Endothelial cell (in vitro differentiated cells): Measurements from ENCODE around the gene TINAG. TPM values are rescaled to one million over a fixed set of nuclear protein-coding genes. Genes with fewer than 3 reads are reported as not detected.

Experiments used
- DNase-seq: peaks from one replicate; pipeline ENCODE4 v3.0.0; 2021; ENCODE audit warnings: low spot score
- H3K27ac Mint-ChIP-seq: one replicate; pipeline ENCODE4 v1.8.0; 2021; ENCODE audit warnings: mixed read lengths, inconsistent platforms; ENCODE audit not compliant: unreplicated experiment
- H3K27me3 Mint-ChIP-seq: one replicate; pipeline ENCODE4 v1.8.0; 2021; ENCODE audit warnings: mild to moderate bottlenecking, moderate library complexity, mixed read lengths, inconsistent platforms; ENCODE audit not compliant: unreplicated experiment
- H3K36me3 Mint-ChIP-seq: one replicate; pipeline ENCODE4 v1.8.0; 2021; ENCODE audit warnings: mild to moderate bottlenecking, low read depth, mixed read lengths, inconsistent platforms; ENCODE audit not compliant: unreplicated experiment
- H3K4me1 Mint-ChIP-seq: one replicate; pipeline ENCODE4 v1.8.0; 2021; ENCODE audit warnings: mild to moderate bottlenecking, mixed read lengths, inconsistent platforms; ENCODE audit not compliant: unreplicated experiment
- H3K4me3 Mint-ChIP-seq: one replicate; pipeline ENCODE4 v1.8.0; 2021; ENCODE audit warnings: mild to moderate bottlenecking, mixed read lengths, inconsistent platforms; ENCODE audit not compliant: unreplicated experiment
- H3K9me3 Mint-ChIP-seq: one replicate; pipeline ENCODE4 v1.8.0; 2021; ENCODE audit warnings: mixed read lengths, inconsistent platforms; ENCODE audit not compliant: unreplicated experiment
- CTCF ChIP-seq: fragments of 200-600 bp; sonication (generic); IDR thresholded peaks from one replicate; pipeline ENCODE4 v1.5.0; 2021; ENCODE audit warnings: antibody characterized with exemption; ENCODE audit not compliant: unreplicated experiment
- total RNA-seq: library from RNA; stranded (reverse); fragmentation: NEBNext Ultra II Directional; extraction: Animal tissue kit (Norgen Biotek cat#: 25700); gene quantifications from one replicate; pipeline ENCODE4 v1.2.1, GENCODE V29; 2021; ENCODE audit not compliant: unreplicated experiment

The TINAG gene
- total RNA-seq, 1 donor from 2014 or later = not detected

GRCh38 chr6:54377776-54378175 lies 69.5 kb downstream of the TINAG start:
- Mint-ChIP-seq H3K27ac (no peak overlapping the region), H3K27me3 (no peaks in the 10 kb centered on the region), H3K36me3 (no peaks in the 10 kb centered on the region), H3K4me3 (no peak overlapping the region), H3K4me1 (no peaks in the 10 kb centered on the region), H3K9me3 (no peaks in the 10 kb centered on the region)
- no peak for TF ChIP-seq CTCF
- DNase-seq = no peak

DNA sequence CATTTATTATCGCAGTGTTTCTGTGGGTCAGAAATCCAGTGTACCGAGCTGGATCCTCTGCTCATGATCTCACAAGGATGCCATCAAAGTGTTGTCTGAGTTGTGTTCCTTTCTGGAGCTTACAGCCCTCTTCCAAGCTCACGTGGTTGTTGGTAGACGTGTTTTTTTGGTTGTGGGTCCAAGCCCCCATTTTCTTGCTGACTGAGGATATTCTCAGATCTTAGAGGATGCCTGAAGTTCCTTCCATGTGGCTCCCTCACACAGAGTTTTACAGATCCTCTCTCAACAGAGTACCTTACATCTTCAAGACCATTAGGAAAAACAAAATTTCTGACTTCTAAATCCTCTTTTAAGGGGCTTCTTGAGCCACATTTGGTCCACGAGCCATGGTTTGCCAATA lies 78.1 kb downstream of the TINAG start:
- H3K27ac Mint-ChIP-seq = no peak overlapping the region
- no peak overlapping the region for H3K4me3 Mint-ChIP-seq
- H3K9me3 Mint-ChIP-seq = no peaks in the 10 kb centered on the region
- no peaks in the 10 kb centered on the region for H3K36me3 Mint-ChIP-seq
- DNase-seq = no peak
- no peaks in the 10 kb centered on the region for H3K27me3 Mint-ChIP-seq
- H3K4me1 Mint-ChIP-seq = no peaks in the 10 kb centered on the region
- no peak for TF ChIP-seq CTCF

DNA sequence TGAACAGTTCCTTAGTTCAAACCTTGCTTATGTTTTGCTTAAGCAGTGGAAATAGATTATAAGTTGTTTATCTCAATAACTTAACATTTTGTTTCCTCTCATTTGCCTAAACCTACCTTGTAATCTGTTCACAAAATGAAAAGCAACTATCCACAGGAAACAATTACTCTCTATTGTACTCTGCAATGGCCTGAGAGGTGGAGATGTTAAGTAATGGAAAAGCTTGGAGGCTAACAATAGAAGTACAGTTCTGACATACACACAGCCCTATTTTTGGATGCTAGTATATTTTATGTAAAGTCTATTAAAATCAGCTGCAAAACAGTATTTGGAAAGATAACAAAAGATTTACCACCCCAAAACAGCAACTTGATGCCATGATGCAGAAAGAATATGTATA lies 82.1 kb downstream of the TINAG start:
- Mint-ChIP-seq H3K4me3 (no peak overlapping the region), H3K9me3 (no peaks in the 10 kb centered on the region), H3K27me3 (no peaks in the 10 kb centered on the region), H3K36me3 (no peaks in the 10 kb centered on the region), H3K27ac (no peak overlapping the region), H3K4me1 (no peaks in the 10 kb centered on the region)
- no peak for DNase-seq
- no peak for TF ChIP-seq CTCF

- H3K27ac Mint-ChIP-seq = no peak overlapping the region
- H3K27me3 Mint-ChIP-seq = no peaks in the 10 kb centered on the region
- no peaks in the 10 kb centered on the region for H3K4me1 Mint-ChIP-seq
- no peaks in the 10 kb centered on the region for H3K9me3 Mint-ChIP-seq
- H3K4me3 Mint-ChIP-seq = no peak overlapping the region
- TF ChIP-seq CTCF = no peak
- no peak for DNase-seq
- no peaks in the 10 kb centered on the region for H3K36me3 Mint-ChIP-seq
Observed at GRCh38 chr6:54391577-54391976, 83.3 kb downstream of the TINAG start.

- TF ChIP-seq CTCF = no peak
- Mint-ChIP-seq H3K4me1 (no peaks in the 10 kb centered on the region), H3K9me3 (no peaks in the 10 kb centered on the region), H3K36me3 (no peaks in the 10 kb centered on the region), H3K27ac (no peak overlapping the region), H3K27me3 (no peaks in the 10 kb centered on the region), H3K4me3 (no peak overlapping the region)
- DNase-seq = no peak
Observed at GRCh38 chr6:54403096-54403495, 94.9 kb downstream of the TINAG start.
